CD4-positive, alpha-beta T cell (primary cell): ENCODE measurements around the gene COL18A1. TPM values are rescaled to one million over a fixed set of nuclear protein-coding genes. Genes with fewer than 3 reads are reported as not detected.

ENCODE experiments used
- ATAC-seq: fragments of 200-7000 bp; cut with Tn5 transposase; one replicate; pipeline ENCODE4 v1.10.0; 2022; ENCODE audit warnings: mild to moderate bottlenecking; ENCODE audit not compliant: poor library complexity
- CTCF ChIA-PET: fragments of 350-600 bp; sonication (Branson Sonifier 250); formaldehyde crosslinking; loops from one replicate; lab custom pipeline; 2021; ENCODE audit warnings: antibody characterized with exemption, inconsistent platforms; lab: Charles Lee
- POLR2A ChIA-PET: fragments of 350-600 bp; sonication (Branson Sonifier 250); formaldehyde crosslinking; loops from one replicate; lab custom pipeline; 2021; ENCODE audit warnings: antibody characterized with exemption, inconsistent platforms; lab: Charles Lee
- DNase-seq, 14 experiments: peaks; one replicate each; pipeline ENCODE4 v3.0.0-alpha.2; 2013 to 2020; ENCODE audit warnings: mixed read lengths in 2 of 14
- H3K27ac ChIP-seq, 2 donors: one replicate each; pipeline versions ENCODE4 v1.5.1 to v1.7.0; 2013; ENCODE audit warnings: low read length in 2 of 2, low read depth in 1 of 2, mild to moderate bottlenecking in 1 of 2
- H3K27me3 ChIP-seq, 2 experiments: 1 replicate in 1 of 2; 2 replicates in 1 of 2; pipeline versions ENCODE4 v1.6.1 to v1.7.0; 2013; ENCODE audit warnings: low read length in 2 of 2, control low read depth in 1 of 2, mild to moderate bottlenecking in 1 of 2, moderate library complexity in 1 of 2; ENCODE audit not compliant: insufficient read depth in 2 of 2, control insufficient read depth in 1 of 2
- H3K36me3 ChIP-seq: one replicate; pipeline ENCODE4 v1.6.1; 2013; ENCODE audit warnings: low read length, control low read depth; ENCODE audit not compliant: insufficient read depth
- H3K4me1 ChIP-seq: one replicate; pipeline ENCODE4 v1.6.1; 2013; ENCODE audit warnings: low read length, control low read depth; ENCODE audit not compliant: insufficient read depth
- H3K4me3 ChIP-seq: one replicate; pipeline ENCODE4 v1.5.1; 2013; ENCODE audit warnings: mild to moderate bottlenecking, low read length, moderate library complexity
- H3K9me3 ChIP-seq, 2 experiments: 1 replicate in 1 of 2; 2 replicates in 1 of 2; pipeline versions ENCODE4 v1.6.1 to v1.7.0; 2013; ENCODE audit warnings: low read length in 2 of 2, mild to moderate bottlenecking in 2 of 2, control low read depth in 1 of 2, moderate library complexity in 1 of 2; ENCODE audit not compliant: control insufficient read depth in 1 of 2, insufficient read depth in 1 of 2
- H3K27ac Mint-ChIP-seq: one replicate; pipeline ENCODE4 v1.8.0; 2020; ENCODE audit warnings: mixed read lengths
- H3K27me3 Mint-ChIP-seq: one replicate; pipeline ENCODE4 v1.8.0; 2021; ENCODE audit warnings: mixed read lengths
- H3K36me3 Mint-ChIP-seq: one replicate; pipeline ENCODE4 v1.8.0; 2021; ENCODE audit warnings: low read depth, mixed read lengths
- H3K4me1 Mint-ChIP-seq: one replicate; pipeline ENCODE4 v1.8.0; 2021; ENCODE audit warnings: low read depth, mixed read lengths
- H3K4me3 Mint-ChIP-seq: one replicate; pipeline ENCODE4 v1.8.0; 2020; ENCODE audit warnings: mild to moderate bottlenecking, mixed read lengths
- H3K9me3 Mint-ChIP-seq: one replicate; pipeline ENCODE4 v1.8.0; 2020; ENCODE audit warnings: mixed read lengths
- intact Hi-C, 2 experiments: fragments of 100-400 bp; cut with DNase I in 1 of 2; cut with micrococcal nuclease in 1 of 2; formaldehyde crosslinking; loops; one replicate each; pipeline versions ENCODE4 v1.15.1 to v1.9.0; 2023 to 2025; cut with DNase I, micrococcal nuclease
- total RNA-seq, 174 experiments: library from RNA in 2 of 174; stranded (reverse) in 2 of 174; gene quantifications; one replicate each; pipeline ENCODE4 v1.2.3 and lab custom pipeline; 2021 to 2026
- TF ChIP-seq, protein P1 (sequence below): fragments of 200-600 bp; IDR thresholded peaks from one replicate; pipeline ENCODE4 v1.8.0; 2022; ENCODE audit warnings: antibody characterized with exemption, mild to moderate bottlenecking

The COL18A1 gene
- total RNA-seq, 2 experiments from 2014 or later: 15.2 to 16.0 TPM

DNA sequence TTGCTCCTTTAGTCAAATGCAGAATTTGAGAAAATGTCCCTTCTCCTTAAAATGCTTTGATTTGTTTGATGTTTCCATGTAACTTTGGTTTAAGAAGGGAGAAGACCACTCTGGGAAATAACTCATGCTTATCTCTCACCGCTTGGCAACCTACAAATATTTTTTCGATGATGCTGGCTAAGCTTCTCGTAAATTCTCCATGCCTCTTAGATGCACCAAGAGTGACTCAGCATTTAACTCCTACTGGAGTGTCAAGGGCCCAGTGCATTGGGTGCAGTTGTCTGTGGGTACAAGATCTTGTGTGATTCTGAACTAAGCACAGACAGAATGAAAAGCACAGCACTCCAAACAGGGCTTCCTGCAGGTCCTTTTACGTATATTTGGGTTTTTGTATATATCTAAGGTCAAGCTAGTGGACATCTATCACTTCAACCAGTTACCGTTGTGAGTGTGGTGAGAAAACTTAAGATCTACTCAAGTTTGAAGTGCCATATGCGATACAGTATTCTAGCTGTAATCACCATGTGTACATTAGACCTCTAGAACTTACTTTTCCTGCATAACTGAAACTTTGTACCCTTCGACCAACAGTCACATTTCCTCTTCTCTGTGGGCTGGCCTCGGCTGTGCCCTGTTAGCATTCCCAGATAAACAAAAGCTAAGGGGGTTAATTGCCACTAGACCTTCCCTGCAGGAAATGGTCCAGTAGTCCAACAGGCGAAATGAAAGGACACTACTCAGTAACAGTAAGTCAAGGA lies 55.8 kb downstream of the COL18A1 start:
- Mint-ChIP-seq H3K36me3 (no peaks in the 10 kb centered on the region), H3K4me3 (no peak overlapping the region), H3K4me1 (no peaks in the 10 kb centered on the region), H3K27ac (no peak overlapping the region), H3K9me3 (peaks cover 8% of the 10 kb centered on the region), H3K27me3 (peaks cover 10% of the 10 kb centered on the region)
- ATAC-seq (no peak), DNase-seq (no peak)
- CTCF ChIA-PET: no interaction called here
- H3K27me3 ChIP-seq: peaks cover 0 to 2% of the 10 kb centered on the region in 2 experiments
- POLR2A ChIA-PET: no interaction called here
- peaks cover 6 to 14% of the 10 kb centered on the region in 2 experiments for H3K9me3 ChIP-seq
- TF ChIP-seq, protein P1, sequence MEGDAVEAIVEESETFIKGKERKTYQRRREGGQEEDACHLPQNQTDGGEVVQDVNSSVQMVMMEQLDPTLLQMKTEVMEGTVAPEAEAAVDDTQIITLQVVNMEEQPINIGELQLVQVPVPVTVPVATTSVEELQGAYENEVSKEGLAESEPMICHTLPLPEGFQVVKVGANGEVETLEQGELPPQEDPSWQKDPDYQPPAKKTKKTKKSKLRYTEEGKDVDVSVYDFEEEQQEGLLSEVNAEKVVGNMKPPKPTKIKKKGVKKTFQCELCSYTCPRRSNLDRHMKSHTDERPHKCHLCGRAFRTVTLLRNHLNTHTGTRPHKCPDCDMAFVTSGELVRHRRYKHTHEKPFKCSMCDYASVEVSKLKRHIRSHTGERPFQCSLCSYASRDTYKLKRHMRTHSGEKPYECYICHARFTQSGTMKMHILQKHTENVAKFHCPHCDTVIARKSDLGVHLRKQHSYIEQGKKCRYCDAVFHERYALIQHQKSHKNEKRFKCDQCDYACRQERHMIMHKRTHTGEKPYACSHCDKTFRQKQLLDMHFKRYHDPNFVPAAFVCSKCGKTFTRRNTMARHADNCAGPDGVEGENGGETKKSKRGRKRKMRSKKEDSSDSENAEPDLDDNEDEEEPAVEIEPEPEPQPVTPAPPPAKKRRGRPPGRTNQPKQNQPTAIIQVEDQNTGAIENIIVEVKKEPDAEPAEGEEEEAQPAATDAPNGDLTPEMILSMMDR: no peak
- intact Hi-C loops: no loop called here
- no peak overlapping the region for H3K4me3 ChIP-seq
- no peaks in the 10 kb centered on the region for H3K4me1 ChIP-seq
- no peak overlapping the region for H3K27ac ChIP-seq
- H3K36me3 ChIP-seq: no peaks in the 10 kb centered on the region

DNA sequence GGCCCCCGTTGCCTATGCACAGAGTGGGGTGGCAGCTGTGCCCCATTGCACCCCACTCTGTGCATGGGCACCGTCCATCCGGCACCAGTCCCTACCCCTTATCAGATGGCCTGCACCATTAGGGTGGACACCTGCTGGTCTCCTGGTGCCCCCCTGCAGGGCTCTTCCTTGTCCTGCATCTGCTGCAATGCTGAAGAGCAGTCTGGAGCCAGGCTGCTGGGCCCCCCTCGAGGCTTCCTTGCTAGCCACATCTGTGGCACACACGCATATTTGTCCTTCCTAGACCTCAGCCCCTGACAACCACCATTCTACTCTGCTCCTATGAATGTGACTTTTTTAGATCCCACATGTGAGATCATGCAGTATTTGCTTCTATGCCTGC lies 56.4 kb downstream of the COL18A1 start:
- peaks cover 10% of the 10 kb centered on the region for H3K27me3 Mint-ChIP-seq
- H3K36me3 Mint-ChIP-seq: no peaks in the 10 kb centered on the region
- peaks cover 6 to 14% of the 10 kb centered on the region in 2 experiments for H3K9me3 ChIP-seq
- no peak overlapping the region for H3K27ac Mint-ChIP-seq
- ATAC-seq (no peak), DNase-seq (no peak)
- no peak overlapping the region for H3K4me3 Mint-ChIP-seq
- POLR2A ChIA-PET: no interaction called here
- peaks cover 8% of the 10 kb centered on the region for H3K9me3 Mint-ChIP-seq
- CTCF ChIA-PET: no interaction called here
- no peaks in the 10 kb centered on the region for H3K4me1 ChIP-seq
- no peaks in the 10 kb centered on the region for H3K4me1 Mint-ChIP-seq
- no peak overlapping the region for H3K27ac ChIP-seq
- peaks cover 0 to 2% of the 10 kb centered on the region in 2 experiments for H3K27me3 ChIP-seq
- intact Hi-C loops: no loop called here
- TF ChIP-seq, protein P1: no peak
- H3K4me3 ChIP-seq: no peak overlapping the region
- H3K36me3 ChIP-seq: no peaks in the 10 kb centered on the region

DNA sequence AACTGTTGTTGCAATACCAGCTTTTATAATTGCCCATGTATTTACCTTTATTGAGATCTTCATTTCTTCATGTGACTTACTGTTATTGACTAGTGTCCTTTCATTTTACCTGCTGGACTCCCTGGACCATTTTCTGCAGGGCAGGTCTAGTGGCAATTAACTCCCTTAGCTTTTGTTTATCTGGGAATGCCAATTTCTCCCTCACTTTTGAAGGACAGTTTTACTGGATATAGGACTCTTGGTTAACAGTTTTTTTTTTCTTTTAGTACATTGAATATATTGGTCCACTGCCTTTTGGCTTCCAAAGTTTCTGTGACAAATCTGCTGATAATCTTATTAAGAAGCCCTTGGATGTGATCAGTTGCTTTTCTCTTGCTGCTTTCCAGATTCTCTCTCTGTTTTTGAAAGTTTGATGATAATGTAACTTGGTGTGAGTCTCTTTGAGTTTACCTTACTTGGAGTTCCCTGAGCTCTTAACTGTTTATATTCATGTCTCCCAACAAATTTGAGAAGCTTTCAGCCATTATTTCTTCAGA lies 56.9 kb downstream of the COL18A1 start:
- intact Hi-C loops: no loop called here
- Mint-ChIP-seq H3K4me1 (no peaks in the 10 kb centered on the region), H3K9me3 (peaks cover 8% of the 10 kb centered on the region), H3K27ac (no peak overlapping the region), H3K36me3 (no peaks in the 10 kb centered on the region), H3K27me3 (peaks cover 10% of the 10 kb centered on the region), H3K4me3 (no peak overlapping the region)
- ATAC-seq: no peak
- H3K4me3 ChIP-seq: no peak overlapping the region
- DNase-seq: no peak
- TF ChIP-seq, protein P1: no peak
- H3K27me3 ChIP-seq: peaks cover 0 to 2% of the 10 kb centered on the region in 2 experiments
- no peaks in the 10 kb centered on the region for H3K36me3 ChIP-seq
- POLR2A ChIA-PET: no interaction called here
- no peak overlapping the region for H3K27ac ChIP-seq
- H3K4me1 ChIP-seq: no peaks in the 10 kb centered on the region
- H3K9me3 ChIP-seq: peaks cover 6 to 14% of the 10 kb centered on the region in 2 experiments
- CTCF ChIA-PET: no interaction called here
